ENCODE results near the gene ADCY4.

- no peak for TF ChIP-seq CTCF (conservative IDR thresholded peaks at IDR 0.05)
- TF ChIP-seq ZFX (IDR thresholded peaks at IDR 0.05) = no peak
Measured at GRCh38 chr14:24334431-24335291, at the start of gene ADCY4.
